NCI-H345 (cell line): ENCODE results near the gene FXYD3.

Source experiments
- DNase-seq: peaks from one replicate; lab custom pipeline; 2025; lab: John Stamatoyannopoulos, UW

FXYD3 gene, protein sequence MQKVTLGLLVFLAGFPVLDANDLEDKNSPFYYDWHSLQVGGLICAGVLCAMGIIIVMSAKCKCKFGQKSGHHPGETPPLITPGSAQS

DNA sequence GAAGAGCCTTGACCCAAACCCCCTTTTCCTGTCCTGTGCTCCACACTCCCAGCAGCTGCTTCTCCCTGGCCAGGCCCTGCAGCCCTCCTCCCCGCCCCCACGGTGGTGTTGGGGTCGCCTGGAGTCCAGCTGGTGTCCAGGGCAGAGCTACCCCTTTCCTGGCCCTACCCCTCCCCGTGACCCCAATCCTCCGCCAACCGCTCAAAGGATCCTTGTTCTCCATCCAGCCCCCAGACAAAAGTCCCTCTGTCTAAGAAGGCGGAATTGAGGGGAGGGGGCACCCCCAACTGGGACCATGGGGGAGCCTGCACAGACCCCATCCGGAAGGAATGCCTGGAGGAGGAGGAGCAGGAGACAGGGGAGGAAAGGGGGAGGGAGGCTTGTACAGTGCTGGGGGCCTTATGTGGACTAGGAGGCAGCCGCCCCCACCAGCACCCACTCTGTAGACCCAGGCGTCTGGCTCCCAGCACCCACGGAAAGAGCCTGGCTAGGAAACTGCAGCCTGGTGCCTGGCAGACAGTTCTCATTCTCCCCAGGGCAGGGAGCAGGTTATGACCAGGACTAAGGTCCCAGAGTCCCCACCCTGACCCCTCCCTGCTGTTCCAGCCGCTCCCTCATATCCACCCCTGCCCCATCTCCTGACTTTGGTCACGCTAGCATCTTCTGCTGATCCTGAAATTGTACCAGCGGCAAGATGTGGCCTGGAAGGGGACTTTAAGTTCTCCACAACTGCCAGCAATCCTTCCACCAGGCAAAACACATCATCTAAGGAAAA, at the start of gene FXYD3:
FXYD3 (plus strand) TSS at position 647 of the 775 bp plus-strand sequence. CDS start 3,554 bp downstream, outside the sequence.
- DNase-seq = no peak

DNA sequence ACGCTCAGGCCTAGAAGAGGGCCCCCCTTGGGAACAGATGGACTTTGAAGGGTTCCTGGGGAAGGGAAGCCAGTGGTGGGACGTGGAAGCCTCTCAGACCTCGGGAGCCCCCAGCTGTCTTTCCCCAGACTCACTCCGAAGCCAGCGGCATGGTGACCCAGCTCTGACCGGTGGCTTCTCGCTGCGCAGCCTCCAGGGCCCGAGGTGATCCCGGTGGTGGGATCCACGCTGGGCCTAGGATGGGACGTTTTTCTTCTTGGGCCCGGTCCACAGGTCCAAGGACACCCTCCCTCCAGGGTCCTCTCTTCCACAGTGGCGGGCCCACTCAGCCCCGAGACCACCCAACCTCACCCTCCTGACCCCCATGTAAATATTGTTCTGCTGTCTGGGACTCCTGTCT, 49.5 kb upstream of the FXYD3 start:
- no peak for DNase-seq

GRCh38 chr19:35066691-35067563, 48.7 kb upstream of the FXYD3 start:
- DNase-seq = peak; percentile 86

DNA sequence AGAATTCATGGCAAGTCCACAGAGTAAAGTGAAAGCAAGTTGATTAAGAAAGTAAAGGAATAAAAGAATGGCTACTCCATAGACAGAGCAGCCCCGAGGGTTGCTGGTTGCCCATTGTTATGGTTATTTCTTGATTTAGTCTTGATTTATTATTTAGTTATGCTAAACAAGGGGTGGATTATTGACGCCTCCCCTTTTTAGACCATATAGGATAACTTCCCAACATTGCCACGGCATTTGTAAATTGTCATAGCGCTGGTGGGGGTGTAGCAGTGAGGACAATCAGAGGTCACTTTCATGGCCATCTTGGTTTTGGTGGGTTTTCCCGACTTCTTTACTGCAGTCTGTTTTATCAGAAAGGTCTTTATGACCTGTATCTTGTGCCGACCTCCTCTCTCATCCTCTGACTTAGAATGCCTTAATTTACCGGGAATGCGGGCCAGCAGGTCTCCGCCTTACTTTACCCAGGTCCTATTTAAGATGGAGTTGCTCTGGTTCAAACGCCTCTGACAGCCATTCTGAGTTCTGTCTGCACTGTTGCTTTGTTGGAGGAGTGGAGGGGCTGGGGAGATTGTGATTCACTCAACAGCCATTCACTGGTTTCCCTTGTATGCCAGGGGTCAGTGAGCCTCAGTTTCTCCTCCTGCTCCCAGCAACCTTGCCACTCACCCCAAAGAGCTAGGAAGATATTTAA, 46.5 kb upstream of the FXYD3 start:
- DNase-seq = no peak

GRCh38 chr19:35069696-35070095, 45.9 kb upstream of the FXYD3 start:
- DNase-seq = no peak

DNA sequence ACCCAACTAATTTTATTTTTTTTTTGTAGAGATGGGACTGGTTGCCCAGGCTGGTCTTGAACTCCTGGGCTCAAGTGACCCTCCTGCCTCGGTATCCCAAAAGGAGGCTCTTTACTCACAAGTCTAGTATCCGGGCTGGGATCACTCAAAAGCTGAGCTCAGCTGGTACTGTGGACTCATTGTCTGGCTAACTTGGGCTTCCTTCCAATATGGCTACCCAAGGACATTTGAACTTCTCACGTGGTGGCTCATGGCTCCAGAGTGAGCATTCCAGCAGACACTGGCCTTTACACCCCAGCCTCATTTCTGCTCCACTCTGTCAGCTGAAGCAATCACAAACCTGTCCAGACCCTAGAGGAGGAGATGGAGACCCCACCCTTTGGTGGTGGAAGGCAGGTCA, 45.2 kb upstream of the FXYD3 start:
- no peak for DNase-seq

DNA sequence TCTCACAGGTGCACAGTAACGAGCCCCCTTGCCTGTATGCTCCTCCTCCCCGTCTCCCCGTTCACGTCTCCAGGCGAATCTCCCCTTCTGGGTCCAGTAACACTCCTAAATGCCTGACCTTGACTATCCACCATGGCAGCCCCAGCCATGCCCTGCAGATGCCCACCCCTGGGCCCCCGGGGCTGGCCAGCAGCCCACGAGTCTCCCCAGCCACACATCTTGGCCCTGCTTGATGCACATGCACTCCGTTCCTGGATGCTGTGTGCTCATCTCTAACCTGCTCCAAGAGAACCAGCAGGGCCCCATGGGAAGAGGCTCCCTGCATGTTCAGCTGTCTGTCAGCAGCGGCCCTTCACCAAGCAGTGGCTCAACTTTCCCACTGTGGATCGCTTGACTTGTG, 42.1 kb upstream of the FXYD3 start:
- DNase-seq = no peak

DNA sequence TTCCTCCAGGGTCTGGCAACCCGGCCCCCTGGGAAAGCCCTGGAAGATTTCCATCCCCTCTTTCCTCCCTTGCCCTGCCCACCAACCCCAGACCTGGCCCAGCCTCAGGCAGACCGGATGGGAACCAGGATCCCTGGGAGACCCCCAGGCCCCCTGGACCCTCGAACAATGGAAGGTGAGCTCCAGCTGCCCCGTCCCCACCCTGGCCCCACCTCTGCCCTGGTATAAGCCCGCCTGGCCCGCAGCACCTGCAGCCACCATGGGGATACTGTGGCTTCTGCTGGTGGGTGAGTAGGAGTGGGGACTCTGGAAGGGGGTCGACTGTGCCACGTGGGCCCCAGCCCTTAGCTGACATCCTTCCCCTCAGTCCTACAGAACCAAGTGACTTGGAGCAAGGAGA, 41.7 kb upstream of the FXYD3 start:
- no peak for DNase-seq

DNA sequence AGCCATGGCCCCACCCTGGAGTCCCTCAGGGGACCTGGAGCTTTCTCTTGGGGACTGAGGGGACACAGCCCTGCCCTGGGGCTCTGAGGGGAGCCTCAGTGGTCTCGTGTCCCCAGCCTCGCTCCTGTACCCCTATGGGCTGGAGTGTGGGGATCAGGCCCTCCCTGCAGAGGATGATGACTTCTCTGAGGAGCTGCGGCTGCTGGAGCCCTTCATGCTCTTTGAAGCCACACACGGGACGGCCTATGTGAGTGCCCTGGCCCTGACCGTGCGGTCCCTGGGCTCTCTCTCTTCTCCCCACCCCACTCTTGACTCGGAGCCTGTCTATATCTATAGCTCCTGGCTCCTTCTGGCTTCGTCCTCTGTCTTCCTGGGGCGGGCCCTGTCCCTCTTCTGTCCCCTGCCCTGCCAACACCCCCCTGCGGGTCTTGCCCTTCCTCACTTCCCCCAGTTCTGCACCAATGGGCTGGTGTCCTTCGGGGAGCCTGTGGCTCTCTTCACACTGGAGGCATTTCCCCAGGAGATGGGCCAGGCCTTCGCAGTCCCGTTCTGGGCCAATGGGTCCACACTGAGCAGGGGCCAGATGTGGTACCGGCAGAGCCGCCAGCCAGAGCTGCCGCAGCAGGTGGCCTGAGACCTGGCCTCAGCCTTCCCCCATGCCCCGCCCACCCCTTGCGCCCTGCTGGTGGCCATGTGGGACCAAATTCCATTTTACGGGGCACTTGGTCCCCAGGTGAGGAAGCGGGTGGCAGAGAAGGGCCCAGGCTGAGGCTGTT, 41.0 kb upstream of the FXYD3 start:
- DNase-seq = no peak

- DNase-seq = no peak
These were observed 40.2 kb upstream of the FXYD3 start for GRCh38 chr19:35075202-35076025.

DNA sequence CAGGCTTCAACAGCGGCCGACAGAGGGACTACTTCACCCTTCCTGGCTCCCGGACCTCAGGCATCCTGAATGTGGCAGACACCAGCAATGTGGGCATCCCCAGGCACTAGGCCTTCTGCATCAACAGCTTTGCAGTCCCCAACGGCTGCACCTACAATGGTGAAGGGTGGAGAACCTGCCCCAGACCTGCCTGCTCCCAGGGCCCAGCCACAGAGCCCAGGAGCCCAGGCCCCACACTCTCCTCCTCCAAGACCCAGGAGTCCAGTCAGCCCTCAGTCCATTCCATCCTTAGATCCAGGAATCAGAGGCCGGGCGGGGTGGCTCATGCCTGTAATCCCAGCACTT, 39.6 kb upstream of the FXYD3 start:
- DNase-seq = no peak

- no peak for DNase-seq
These were observed 39.0 kb upstream of the FXYD3 start for GRCh38 chr19:35076657-35077056.

DNA sequence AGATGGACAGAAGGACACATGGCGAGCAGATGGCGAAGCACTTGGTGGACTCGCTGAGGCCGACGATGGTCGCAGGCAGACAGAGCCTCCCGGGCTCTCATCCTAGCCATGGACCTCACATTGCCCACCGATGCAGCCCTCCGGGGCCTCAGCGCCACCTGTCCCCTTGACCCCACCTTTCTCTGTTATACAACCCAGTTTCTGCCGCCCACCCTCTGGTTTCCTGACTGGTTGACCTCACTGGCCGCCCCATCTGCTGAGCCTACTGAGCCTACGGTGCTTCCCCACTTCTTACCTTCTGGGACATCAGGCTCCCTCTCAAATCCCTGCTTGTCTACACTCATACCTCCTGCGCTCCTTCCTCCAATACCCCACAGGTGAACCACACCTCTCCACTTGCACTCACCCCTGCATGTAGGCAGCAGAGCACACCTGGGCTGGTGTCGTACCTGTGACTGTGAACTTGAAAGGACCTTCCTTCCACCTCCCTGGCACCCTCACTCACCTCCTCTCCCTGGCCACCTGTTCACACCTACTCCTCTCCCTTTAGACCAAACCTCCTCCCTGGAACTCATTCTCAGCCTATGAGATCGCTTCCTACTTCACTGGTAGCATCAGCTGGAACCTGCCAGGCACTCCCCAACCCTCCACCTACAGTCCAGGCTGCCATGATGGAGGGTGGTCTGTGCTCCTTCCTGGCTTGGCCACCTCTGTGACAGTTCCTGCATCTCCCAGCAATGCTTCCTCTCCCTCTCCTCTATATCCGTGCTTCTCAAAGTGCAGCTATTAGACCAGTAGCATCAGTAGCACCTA, 38.0 kb upstream of the FXYD3 start:
- no peak for DNase-seq

DNA sequence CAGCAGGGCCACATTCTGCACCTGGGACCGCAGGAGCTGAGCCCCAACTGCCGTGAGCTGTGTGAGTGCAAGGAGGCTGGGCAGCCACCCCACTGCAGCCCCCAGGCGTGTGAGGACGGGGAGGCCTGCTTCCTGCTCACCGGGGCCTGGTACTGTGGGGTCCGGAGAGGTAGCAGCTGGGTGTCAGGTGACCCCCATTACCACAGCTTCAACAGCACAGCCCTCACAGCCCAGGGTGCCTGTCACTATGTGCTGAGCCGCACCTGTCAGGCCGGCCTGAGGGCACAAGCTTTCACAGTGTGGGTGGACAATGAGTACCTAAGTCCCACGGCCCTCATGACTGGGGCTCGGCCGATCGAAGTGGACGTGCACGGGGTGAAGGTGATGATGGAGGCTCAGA, 35.8 kb upstream of the FXYD3 start:
- DNase-seq = no peak

- no peak for DNase-seq
These were observed 34.9 kb upstream of the FXYD3 start for GRCh38 chr19:35080613-35081170.

DNA sequence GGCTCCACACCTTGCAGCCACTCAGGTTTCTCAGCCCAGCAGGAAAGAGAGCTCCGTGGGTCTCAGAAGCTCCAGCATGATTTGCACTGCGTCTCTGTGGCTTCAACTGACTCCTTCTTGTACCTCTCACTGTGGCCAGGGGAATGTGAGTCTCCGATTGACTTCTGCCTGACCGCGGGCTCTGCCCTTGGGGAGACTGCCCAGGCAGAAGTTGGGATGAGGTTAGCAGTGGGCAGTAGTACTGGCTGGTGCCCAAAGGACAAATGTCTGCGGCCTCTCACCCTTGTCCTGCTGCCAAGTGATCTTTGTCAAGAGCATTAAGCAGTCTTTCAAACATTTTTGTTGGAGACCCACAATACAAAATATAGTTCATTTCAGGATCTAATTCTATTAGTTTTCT, 34.4 kb upstream of the FXYD3 start:
- no peak for DNase-seq

DNA sequence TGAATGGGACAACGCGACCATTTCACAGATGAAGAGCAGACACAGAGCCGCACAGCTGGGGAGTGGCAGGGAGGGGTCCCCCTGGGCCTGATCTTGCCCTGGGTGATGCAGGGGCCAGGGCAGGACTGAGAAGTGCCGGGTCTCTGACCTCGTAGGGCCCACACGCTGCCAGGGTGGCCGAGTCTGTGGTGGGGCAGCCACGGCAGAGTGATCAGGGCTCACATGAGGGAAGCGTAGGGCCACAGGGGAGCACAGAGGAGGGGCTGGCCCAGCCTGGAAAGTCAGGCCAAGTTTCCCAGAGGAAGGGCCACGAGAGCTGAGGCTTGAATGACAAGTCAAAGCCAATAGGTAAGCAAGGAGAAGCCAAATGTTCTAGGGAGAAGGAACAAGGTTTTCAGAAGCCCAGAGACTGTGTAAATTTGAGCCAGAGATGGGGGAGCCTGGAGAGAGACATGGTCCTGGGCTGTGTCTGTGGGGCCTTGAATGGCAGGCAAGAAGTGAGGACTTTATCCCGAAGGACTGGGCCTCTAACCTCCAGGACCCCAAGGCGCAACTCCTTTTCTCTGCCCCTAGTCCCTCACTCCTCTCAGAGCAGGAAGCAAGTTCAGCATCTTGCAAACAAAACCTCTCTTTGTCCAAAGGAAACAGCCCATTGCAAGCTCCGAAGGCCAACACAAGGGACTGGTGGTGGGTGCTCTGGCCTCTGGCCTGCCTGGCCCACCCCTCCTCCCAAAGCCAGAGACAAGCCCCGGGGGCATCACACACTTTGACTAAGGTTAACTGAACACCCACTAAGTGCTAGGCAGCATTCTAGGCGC, 31.7 kb upstream of the FXYD3 start:
- no peak for DNase-seq

DNA sequence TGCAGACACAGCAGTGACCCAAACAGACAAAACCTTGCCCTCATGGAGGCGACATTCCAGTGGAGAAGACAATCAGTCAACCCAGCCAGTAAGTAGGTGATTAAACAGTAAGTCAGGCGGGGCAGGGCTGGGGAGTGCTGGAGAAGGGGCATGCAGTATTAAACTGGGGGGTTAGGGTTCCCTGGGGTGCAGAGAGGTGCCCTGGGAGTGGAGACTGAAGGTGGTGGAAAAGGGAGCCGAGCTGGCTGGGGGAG, 31.2 kb upstream of the FXYD3 start:
- DNase-seq = no peak

DNA sequence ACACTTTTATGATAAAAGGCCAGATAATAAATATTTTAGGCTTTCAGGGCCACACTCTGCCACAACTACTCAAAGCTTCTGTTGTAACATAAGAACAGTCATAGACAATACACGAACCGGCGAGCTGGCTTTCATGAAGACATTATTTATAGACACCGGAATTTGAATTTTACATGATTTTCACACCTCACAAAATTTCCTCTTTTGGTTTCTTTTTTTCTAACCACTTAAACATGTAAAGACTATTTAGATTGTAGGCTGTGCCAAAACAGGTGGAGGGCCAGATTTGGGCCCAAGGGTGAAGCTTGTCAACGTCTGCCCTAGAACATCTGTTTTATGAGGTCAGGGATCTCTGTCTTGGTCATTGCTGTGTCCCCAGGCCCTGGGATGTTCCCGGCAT, 29.7 kb upstream of the FXYD3 start:
- DNase-seq = no peak
